SK-N-SH treated with all-trans-retinoic acid at 6 μM for 48 hours (cell line): ENCODE measurements around the gene USP24.

Experiments
- ATAC-seq: fragments of 200-7000 bp; cut with Tn5 transposase; 3 replicates; pipeline ENCODE4 v1.9.1; 2020; ENCODE audit warnings: mild to moderate bottlenecking, moderate library complexity
- BACH2 ChIP-seq: fragments of 250-450 bp; sonication (Bioruptor Pico); IDR thresholded peaks from 2 replicates; pipeline ENCODE4 v1.9.0; 2021; ENCODE audit warnings: mild to moderate bottlenecking, borderline replicate concordance
- CSDC2 ChIP-seq: fragments of 250-450 bp; sonication (Bioruptor Pico); IDR thresholded peaks from 2 replicates; pipeline ENCODE4 v1.5.0; 2020; ENCODE audit warnings: mild to moderate bottlenecking, moderate library complexity
- ESRRG ChIP-seq: fragments of 250-450 bp; sonication (Bioruptor Pico); IDR thresholded peaks from 2 replicates; pipeline ENCODE4 v1.6.1; 2021; ENCODE audit warnings: mild to moderate bottlenecking
- GLIS3 ChIP-seq: fragments of 250-450 bp; sonication (Bioruptor Pico); IDR thresholded peaks from 2 replicates; pipeline ENCODE4 v1.5.0; 2020; ENCODE audit warnings: mild to moderate bottlenecking, moderate library complexity
- ISL1 ChIP-seq: fragments of 250-450 bp; sonication (Bioruptor Pico); IDR thresholded peaks from 2 replicates; pipeline ENCODE4 v2.1.2; 2022; ENCODE audit warnings: mild to moderate bottlenecking, moderate library complexity
- PPARA ChIP-seq: fragments of 250-450 bp; sonication (Bioruptor Pico); IDR thresholded peaks from 2 replicates; pipeline ENCODE4 v1.5.0; 2020; ENCODE audit warnings: mild to moderate bottlenecking, borderline replicate concordance
- ZFP3 ChIP-seq: fragments of 250-450 bp; sonication (Bioruptor Pico); IDR thresholded peaks from 2 replicates; pipeline ENCODE4 v1.5.0; 2020; ENCODE audit warnings: mild to moderate bottlenecking, moderate library complexity
- ZFP30 ChIP-seq: fragments of 450-650 bp; formaldehyde crosslinking; IDR thresholded peaks from 2 replicates; pipeline ENCODE4 v1.5.0; 2022; ENCODE audit warnings: mild to moderate bottlenecking, moderate library complexity
- ZNF70 ChIP-seq: fragments of 450-650 bp; formaldehyde crosslinking; IDR thresholded peaks from 2 replicates; pipeline ENCODE4 v1.5.0; 2020; ENCODE audit warnings: mild to moderate bottlenecking, moderate library complexity
- TF ChIP-seq, protein P1 (sequence below): fragments of 250-450 bp; sonication (Bioruptor Pico); IDR thresholded peaks from 2 replicates; pipeline ENCODE4 v1.5.0; 2020; ENCODE audit warnings: mild to moderate bottlenecking, moderate library complexity
- TF ChIP-seq, protein P2 (sequence below): fragments of 250-450 bp; sonication (Bioruptor Pico); IDR thresholded peaks from 2 replicates; pipeline ENCODE4 v1.8.0; 2020; ENCODE audit warnings: mild to moderate bottlenecking, moderate library complexity, borderline replicate concordance
- TF ChIP-seq, protein P3 (sequence below): fragments of 250-450 bp; sonication (Bioruptor Pico); IDR thresholded peaks from 2 replicates; pipeline ENCODE4 v1.8.0; 2021; ENCODE audit warnings: low read depth, mild to moderate bottlenecking, moderate library complexity, borderline replicate concordance

USP24 gene

DNA sequence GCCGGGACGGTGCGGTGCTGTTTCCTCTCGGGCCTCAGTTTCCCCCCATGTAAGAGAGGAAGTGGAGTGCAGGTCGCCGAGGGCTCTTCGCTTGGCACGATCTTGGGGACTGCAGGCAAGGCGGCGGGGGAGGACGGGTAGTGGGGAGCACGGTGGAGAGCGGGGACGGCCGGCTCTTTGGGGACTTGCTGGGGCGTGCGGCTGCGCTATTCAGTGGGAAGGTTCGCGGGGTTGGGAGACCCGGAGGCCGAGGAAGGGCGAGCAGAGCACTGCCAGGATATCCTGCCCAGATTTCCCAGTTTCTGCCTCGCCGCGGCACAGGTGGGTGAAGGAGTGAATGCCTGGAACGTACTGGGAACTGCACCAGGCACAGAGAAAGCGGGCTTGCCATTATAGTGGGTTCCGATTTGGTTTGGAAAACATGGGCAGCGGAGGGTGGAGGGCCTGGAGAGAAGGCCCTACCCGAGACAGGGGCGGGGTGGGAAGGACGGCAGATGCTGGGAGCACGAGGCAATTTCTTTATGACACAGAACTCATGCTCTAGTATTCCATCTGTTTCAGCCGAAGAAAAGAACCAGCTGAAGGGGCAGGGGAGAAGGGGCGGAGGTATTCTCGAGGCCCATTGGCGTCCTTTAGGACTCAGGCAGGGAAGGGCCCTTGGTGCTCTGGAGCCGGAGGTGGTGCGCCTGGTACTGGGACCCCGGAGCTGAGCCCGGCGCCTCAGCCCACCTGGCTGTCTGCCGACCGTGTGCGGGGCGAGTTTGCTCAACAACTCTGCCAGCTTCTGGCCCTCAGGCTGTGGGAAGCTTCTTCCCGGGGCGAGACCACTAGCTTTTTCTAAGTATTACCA, 174.9 kb downstream of the USP24 start:
- peak; percentile 16 for ATAC-seq
- TF ChIP-seq ESRRG (CRISPR knock-in tag) (no peak), CSDC2 (no peak), PPARA (CRISPR knock-in tag) (no peak), ZFP30 (CRISPR knock-in tag) (no peak)
- TF ChIP-seq, protein P1, sequence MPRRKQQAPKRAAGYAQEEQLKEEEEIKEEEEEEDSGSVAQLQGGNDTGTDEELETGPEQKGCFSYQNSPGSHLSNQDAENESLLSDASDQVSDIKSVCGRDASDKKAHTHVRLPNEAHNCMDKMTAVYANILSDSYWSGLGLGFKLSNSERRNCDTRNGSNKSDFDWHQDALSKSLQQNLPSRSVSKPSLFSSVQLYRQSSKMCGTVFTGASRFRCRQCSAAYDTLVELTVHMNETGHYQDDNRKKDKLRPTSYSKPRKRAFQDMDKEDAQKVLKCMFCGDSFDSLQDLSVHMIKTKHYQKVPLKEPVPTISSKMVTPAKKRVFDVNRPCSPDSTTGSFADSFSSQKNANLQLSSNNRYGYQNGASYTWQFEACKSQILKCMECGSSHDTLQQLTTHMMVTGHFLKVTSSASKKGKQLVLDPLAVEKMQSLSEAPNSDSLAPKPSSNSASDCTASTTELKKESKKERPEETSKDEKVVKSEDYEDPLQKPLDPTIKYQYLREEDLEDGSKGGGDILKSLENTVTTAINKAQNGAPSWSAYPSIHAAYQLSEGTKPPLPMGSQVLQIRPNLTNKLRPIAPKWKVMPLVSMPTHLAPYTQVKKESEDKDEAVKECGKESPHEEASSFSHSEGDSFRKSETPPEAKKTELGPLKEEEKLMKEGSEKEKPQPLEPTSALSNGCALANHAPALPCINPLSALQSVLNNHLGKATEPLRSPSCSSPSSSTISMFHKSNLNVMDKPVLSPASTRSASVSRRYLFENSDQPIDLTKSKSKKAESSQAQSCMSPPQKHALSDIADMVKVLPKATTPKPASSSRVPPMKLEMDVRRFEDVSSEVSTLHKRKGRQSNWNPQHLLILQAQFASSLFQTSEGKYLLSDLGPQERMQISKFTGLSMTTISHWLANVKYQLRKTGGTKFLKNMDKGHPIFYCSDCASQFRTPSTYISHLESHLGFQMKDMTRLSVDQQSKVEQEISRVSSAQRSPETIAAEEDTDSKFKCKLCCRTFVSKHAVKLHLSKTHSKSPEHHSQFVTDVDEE (CRISPR knock-in tag), result no peak

DNA sequence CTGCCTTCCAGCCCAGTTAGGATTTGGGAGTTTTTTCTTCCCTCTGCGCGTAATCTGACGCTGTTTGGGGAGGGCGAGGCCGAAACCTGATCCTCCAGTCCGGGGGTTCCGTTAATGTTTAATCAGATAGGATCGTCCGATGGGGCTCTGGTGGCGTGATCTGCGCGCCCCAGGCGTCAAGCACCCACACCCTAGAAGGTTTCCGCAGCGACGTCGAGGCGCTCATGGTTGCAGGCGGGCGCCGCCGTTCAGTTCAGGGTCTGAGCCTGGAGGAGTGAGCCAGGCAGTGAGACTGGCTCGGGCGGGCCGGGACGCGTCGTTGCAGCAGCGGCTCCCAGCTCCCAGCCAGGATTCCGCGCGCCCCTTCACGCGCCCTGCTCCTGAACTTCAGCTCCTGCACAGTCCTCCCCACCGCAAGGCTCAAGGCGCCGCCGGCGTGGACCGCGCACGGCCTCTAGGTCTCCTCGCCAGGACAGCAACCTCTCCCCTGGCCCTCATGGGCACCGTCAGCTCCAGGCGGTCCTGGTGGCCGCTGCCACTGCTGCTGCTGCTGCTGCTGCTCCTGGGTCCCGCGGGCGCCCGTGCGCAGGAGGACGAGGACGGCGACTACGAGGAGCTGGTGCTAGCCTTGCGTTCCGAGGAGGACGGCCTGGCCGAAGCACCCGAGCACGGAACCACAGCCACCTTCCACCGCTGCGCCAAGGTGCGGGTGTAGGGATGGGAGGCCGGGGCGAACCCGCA, 175.7 kb downstream of the USP24 start, which contains the start of gene PCSK9:
Gene PCSK9, plus strand, starts transcription at position 207 of the 741 bp plus-strand sequence. Its CDS starts 290 bp downstream, at position 497.
- no peak for TF ChIP-seq ESRRG (CRISPR knock-in tag)
- TF ChIP-seq, protein P2, sequence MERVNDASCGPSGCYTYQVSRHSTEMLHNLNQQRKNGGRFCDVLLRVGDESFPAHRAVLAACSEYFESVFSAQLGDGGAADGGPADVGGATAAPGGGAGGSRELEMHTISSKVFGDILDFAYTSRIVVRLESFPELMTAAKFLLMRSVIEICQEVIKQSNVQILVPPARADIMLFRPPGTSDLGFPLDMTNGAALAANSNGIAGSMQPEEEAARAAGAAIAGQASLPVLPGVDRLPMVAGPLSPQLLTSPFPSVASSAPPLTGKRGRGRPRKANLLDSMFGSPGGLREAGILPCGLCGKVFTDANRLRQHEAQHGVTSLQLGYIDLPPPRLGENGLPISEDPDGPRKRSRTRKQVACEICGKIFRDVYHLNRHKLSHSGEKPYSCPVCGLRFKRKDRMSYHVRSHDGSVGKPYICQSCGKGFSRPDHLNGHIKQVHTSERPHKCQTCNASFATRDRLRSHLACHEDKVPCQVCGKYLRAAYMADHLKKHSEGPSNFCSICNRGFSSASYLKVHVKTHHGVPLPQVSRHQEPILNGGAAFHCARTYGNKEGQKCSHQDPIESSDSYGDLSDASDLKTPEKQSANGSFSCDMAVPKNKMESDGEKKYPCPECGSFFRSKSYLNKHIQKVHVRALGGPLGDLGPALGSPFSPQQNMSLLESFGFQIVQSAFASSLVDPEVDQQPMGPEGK (CRISPR knock-in tag), result no peak
- peak; percentile 74 for ATAC-seq

DNA sequence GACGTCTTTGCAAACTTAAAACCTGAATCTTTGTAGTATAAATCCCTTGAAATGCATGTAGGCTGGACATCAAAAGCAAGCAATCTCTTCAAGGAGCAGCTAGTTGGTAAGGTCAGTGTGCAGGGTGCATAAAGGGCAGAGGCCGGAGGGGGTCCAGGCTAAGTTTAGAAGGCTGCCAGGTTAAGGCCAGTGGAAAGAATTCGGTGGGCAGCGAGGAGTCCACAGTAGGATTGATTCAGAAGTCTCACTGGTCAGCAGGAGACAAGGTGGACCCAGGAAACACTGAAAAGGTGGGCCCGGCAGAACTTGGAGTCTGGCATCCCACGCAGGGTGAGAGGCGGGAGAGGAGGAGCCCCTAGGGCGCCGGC, 176.2 kb downstream of the USP24 start:
- no peak for ATAC-seq
- no peak for TF ChIP-seq PPARA (CRISPR knock-in tag)
- no peak for TF ChIP-seq CSDC2
- TF ChIP-seq BACH2 (CRISPR knock-in tag), result no peak
- TF ChIP-seq, protein P3, sequence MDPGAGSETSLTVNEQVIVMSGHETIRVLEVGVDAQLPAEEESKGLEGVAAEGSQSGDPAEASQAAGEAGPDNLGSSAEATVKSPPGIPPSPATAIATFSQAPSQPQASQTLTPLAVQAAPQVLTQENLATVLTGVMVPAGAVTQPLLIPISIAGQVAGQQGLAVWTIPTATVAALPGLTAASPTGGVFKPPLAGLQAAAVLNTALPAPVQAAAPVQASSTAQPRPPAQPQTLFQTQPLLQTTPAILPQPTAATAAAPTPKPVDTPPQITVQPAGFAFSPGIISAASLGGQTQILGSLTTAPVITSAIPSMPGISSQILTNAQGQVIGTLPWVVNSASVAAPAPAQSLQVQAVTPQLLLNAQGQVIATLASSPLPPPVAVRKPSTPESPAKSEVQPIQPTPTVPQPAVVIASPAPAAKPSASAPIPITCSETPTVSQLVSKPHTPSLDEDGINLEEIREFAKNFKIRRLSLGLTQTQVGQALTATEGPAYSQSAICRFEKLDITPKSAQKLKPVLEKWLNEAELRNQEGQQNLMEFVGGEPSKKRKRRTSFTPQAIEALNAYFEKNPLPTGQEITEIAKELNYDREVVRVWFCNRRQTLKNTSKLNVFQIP (CRISPR knock-in tag), result no peak
- no peak for TF ChIP-seq ZNF70 (CRISPR knock-in tag)
- TF ChIP-seq GLIS3 (CRISPR knock-in tag), result no peak
- TF ChIP-seq, protein P1 (CRISPR knock-in tag), result no peak
- no peak for TF ChIP-seq ZFP3 (CRISPR knock-in tag)
- no peak for TF ChIP-seq ZFP30 (CRISPR knock-in tag)
- no peak for TF ChIP-seq ISL1 (CRISPR knock-in tag)
- TF ChIP-seq, all 23 proteins: peak for 0

DNA sequence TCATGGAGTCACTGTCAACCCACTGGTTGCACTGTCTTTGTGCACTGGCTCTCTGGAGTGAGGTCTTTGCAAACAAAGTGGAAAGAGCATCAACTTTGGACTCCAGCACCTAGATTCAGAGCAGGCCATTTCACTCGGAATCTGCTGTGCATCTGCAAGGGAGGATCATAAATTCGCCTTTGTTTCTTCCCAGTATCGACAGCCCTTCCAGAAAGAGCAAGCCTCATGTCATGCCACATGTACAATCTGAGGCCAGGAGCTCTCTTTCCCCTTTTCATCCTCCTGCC, 176.7 kb downstream of the USP24 start:
- TF ChIP-seq ESRRG (CRISPR knock-in tag), result no peak
- TF ChIP-seq, protein P2 (CRISPR knock-in tag), result no peak
- no peak for ATAC-seq
